Measurements from ENCODE around the gene LSS. TPM values are rescaled to one million over a fixed set of nuclear protein-coding genes. Genes with fewer than 3 reads are reported as not detected.
"Not testable (repeated sequence)": the region's sequence is repeated elsewhere in the genome, so short reads cannot be mapped to it uniquely, and the experiment has no call there.

Gene LSS
- total RNA-seq, 1 experiment from 2014 or later: 41.3 TPM

DNA sequence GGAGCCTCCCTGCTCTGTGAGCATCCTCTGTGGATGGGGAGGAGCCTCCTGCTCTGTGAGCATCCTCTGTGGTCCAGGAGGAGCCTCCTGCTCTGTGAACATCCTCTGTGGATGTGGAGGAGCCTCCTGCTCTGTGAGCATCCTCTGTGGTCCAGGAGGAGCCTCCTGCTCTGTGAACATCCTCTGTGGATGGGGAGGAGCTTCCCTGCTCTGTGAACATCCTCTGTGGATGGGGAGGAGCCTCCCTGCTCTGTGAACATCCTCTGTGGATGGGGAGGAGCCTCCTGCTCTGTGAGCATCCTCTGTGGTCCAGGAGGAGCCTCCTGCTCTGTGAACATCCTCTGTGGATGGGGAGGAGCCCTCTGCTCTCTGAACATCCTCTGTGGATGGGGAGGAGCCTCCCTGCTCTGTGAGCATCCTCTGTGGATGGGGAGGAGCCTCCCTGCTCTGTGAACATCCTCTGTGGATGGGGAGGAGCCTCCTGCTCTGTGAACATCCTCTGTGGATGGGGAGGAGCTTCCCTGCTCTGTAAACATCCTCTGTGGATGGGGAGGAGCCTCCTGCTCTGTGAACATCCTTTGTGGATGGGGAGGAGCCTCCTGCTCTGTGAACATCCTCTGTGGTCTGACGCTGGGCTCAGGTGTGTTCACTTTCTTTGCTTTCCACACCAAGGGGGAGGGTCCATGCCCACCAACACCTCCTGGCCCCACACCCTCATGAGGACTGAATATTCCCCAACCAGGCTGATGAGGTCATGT lies 58.0 kb downstream of the LSS start:
- not testable (repeated sequence) for DNase-seq; H3K27ac ChIP-seq; H3K4me3 ChIP-seq; H3K27me3 ChIP-seq; H3K4me1 ChIP-seq; H3K36me3 ChIP-seq; H3K9me3 ChIP-seq (replicated peaks)

- DNase-seq: no peak
Observed at GRCh38 chr21:46168659-46169386, 59.8 kb downstream of the LSS start.

DNA sequence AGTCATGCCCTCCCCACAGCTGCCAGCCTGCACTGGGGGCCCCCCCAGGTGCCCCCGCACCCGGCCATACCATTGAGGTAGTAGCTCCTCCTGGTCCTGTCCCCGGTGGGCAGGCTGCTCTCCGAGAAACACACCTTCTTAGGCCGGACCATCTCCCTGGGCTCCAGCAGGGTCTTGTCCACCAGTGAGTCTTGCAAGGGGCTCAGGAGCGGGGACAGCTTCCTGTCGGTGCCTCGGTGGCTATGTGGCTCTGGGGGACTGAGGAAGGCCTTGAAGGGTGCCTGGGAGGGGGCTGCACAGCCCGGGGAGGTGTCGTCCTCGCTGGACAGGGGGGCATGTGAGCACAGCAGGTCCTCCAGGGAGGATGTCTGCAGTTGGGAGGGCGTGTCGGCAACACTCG lies 60.3 kb downstream of the LSS start:
- Histone ChIP-seq H3K4me3 (no peak overlapping the region), H3K4me1 (no peaks in the 10 kb centered on the region), H3K27ac (no peak overlapping the region), H3K36me3 (peaks cover 3% of the 10 kb centered on the region; the same call in 1 of the 2 replicates), H3K27me3 (no peaks in the 10 kb centered on the region), H3K9me3 (replicated peaks) (no peaks in the 10 kb centered on the region)
- DNase-seq: no peak

More at GRCh38 chr21:46168659-46169386, 59.8 kb downstream of the LSS start:
- Histone ChIP-seq H3K9me3 (replicated peaks) (no peaks in the 10 kb centered on the region), H3K4me3 (no peak overlapping the region), H3K27me3 (no peaks in the 10 kb centered on the region), H3K4me1 (no peaks in the 10 kb centered on the region), H3K27ac (no peak overlapping the region), H3K36me3 (peaks cover 3% of the 10 kb centered on the region; the same call in 1 of the 2 replicates)

- H3K4me3 ChIP-seq: no peak overlapping the region
- H3K36me3 ChIP-seq: peaks cover 3% of the 10 kb centered on the region; the same call in 1 of the 2 replicates
- no peak for DNase-seq
- no peaks in the 10 kb centered on the region for H3K27me3 ChIP-seq
- H3K4me1 ChIP-seq: no peaks in the 10 kb centered on the region
- no peaks in the 10 kb centered on the region for H3K9me3 ChIP-seq (replicated peaks)
- no peak overlapping the region for H3K27ac ChIP-seq
Observed at GRCh38 chr21:46165098-46165497, 63.5 kb downstream of the LSS start.

DNA sequence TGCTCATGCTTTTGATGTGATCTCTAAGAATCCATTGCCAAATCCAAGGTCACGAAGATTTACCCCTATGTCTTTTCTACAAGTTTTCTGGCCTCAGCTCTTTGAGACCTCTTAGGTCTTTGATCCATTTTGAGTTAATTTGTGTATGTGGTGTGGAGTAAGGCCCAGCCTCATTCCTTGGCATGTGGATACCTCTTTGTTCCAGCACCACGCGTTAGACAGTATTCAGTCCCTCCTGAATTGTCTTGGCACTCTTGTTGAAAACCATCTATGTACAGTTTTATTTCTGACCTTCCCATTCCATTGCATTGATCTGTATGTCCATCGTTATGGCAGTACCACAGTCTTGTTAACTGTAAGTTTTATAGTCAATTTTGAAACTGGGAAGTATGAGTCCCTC lies 65.2 kb downstream of the LSS start:
- no peaks in the 10 kb centered on the region for H3K27me3 ChIP-seq
- H3K4me1 ChIP-seq: no peaks in the 10 kb centered on the region
- no peak overlapping the region for H3K4me3 ChIP-seq
- H3K9me3 ChIP-seq (replicated peaks): no peaks in the 10 kb centered on the region
- H3K27ac ChIP-seq: no peak overlapping the region
- peaks cover 3% of the 10 kb centered on the region; the same call in 1 of the 2 replicates for H3K36me3 ChIP-seq
- no peak for DNase-seq

DNA sequence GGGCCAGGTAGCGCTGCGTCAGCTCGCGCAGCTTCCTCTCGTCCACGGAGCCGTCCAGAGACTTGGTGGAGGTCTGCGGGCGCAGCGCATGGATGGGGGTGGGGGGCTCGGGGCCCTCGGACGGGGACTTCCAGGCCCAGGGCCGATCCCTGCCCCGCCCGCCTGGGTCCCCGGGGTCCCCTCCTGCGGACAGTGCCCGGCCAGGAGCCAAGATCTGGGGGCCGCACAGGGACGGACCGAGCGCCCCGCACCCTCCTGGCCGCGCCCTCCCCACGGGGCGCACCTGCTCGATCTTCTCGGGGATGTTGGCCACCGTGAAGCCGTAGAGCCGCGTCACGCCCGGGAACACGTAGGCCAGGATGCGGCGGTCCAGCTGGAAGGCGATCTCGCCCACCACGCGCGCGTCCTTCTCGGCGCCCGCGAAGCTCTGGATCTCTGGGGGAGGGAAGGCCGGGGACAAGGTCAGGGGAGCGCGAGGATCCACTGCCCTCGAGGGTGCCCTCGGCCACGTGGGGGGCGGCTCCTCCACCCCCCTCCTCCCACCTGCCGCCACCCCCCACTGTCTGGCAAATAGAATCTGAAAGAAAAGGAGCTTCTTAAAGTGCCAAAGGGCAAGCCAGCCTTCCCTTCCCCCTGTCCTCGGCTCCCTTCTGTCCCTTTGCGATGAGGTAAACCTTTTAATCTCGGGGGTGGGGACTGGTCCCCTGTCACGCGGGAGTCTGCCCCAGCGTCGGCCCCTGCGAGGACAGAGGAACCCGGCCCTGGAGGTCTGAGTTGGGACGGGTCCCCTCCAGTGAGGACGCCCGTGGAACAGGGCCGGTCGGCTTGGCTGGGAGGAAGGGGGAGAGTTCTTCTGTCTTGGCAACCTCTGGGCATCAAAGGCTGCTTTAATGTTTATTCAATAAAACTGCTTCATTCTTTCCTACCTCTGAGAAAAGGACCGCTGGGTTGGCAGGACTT lies 66.7 kb downstream of the LSS start:
- H3K4me1 ChIP-seq: no peaks in the 10 kb centered on the region
- H3K27ac ChIP-seq: no peak overlapping the region
- H3K4me3 ChIP-seq: no peak overlapping the region
- no peaks in the 10 kb centered on the region for H3K27me3 ChIP-seq
- DNase-seq: no peak
- H3K36me3 ChIP-seq: peaks cover 3% of the 10 kb centered on the region; the same call in 1 of the 2 replicates
- H3K9me3 ChIP-seq (replicated peaks): no peaks in the 10 kb centered on the region

GRCh38 chr21:46160907-46161632 lies 67.5 kb downstream of the LSS start:
- Histone ChIP-seq H3K27me3 (no peaks in the 10 kb centered on the region), H3K4me3 (no peak overlapping the region), H3K36me3 (peaks cover 3% of the 10 kb centered on the region; the same call in 1 of the 2 replicates), H3K27ac (no peak overlapping the region), H3K9me3 (replicated peaks) (no peaks in the 10 kb centered on the region), H3K4me1 (no peaks in the 10 kb centered on the region)
- DNase-seq: no peak

DNA sequence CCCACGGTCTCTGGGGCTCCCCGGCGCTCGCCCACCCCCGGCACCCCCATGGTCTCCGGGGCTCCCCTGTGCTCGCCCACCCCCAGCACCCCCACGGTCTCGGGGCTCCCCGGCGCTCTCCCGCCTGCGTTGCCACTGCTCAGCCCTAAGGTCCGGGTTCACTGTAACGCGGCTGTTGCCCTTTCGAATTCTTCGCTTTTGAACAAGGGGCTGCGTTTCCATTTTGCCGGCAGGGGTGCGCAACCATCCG lies 68.0 kb downstream of the LSS start:
- no peaks in the 10 kb centered on the region for H3K4me1 ChIP-seq
- H3K27ac ChIP-seq: no peak overlapping the region
- no peak overlapping the region for H3K4me3 ChIP-seq
- DNase-seq: no peak
- H3K36me3 ChIP-seq: peaks cover 3% of the 10 kb centered on the region; the same call in 1 of the 2 replicates
- no peaks in the 10 kb centered on the region for H3K9me3 ChIP-seq (replicated peaks)
- H3K27me3 ChIP-seq: no peaks in the 10 kb centered on the region

- Histone ChIP-seq H3K9me3 (replicated peaks) (no peaks in the 10 kb centered on the region), H3K27me3 (no peaks in the 10 kb centered on the region), H3K36me3 (peaks cover 3% of the 10 kb centered on the region; the same call in 1 of the 2 replicates), H3K27ac (no peak overlapping the region), H3K4me3 (no peak overlapping the region), H3K4me1 (no peaks in the 10 kb centered on the region)
- DNase-seq: no peak
Observed at GRCh38 chr21:46159841-46160656, 68.5 kb downstream of the LSS start.

DNA sequence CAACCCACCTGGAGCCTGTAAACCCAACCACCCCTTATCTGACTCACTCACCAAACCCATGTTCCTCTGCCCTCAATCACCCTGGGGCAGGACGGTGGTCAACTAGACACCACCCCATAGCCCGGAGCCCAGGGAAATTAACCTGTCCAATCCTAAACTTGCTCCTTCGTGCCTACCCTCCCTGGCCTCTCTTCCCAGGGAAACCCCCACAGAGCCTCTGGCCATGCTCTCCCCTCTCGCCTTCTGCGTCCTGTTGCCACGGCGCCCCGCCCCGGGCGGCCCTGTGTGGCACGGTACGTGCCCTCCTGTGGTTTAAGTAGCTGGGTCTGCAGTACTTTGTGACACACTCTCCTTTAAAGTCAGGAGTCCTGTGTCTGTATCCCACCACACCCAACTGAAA lies 69.2 kb downstream of the LSS start:
- DNase-seq: no peak
- Histone ChIP-seq H3K4me1 (no peaks in the 10 kb centered on the region), H3K4me3 (no peak overlapping the region), H3K27me3 (no peaks in the 10 kb centered on the region), H3K27ac (no peak overlapping the region), H3K9me3 (replicated peaks) (no peaks in the 10 kb centered on the region), H3K36me3 (peaks cover 3% of the 10 kb centered on the region; the same call in 1 of the 2 replicates)

GRCh38 chr21:46158666-46159300 lies 69.8 kb downstream of the LSS start:
- H3K4me3 ChIP-seq: no peak overlapping the region
- H3K9me3 ChIP-seq (replicated peaks): no peaks in the 10 kb centered on the region
- no peaks in the 10 kb centered on the region for H3K36me3 ChIP-seq
- no peak overlapping the region for H3K27ac ChIP-seq
- H3K4me1 ChIP-seq: no peaks in the 10 kb centered on the region; the same call in 1 of the 2 replicates
- DNase-seq: no peak
- no peaks in the 10 kb centered on the region for H3K27me3 ChIP-seq

DNA sequence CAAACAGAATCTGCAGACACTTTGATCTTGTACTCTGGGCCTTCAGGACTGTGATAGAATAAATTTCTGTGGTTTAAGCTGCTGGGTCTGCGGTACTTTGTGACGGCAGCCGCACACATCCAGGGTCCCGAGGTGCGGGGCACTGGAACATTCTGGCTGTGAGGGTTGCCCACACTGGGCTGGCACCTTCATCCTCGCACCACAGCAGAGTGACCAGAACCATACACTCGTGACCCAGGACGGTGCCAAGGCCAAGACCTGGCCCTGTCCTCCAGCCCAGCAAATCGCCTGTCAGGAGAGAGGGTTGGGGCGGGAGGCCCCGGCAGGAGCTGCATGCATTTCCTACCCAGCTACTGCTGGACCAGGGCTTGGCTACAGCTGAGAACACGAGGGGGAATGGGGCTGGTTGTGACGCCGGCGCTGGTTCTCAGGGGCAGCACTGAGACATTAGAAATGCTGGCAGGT lies 70.6 kb downstream of the LSS start:
- no peak overlapping the region for H3K4me3 ChIP-seq
- DNase-seq: no peak
- H3K9me3 ChIP-seq (replicated peaks): no peaks in the 10 kb centered on the region
- no peaks in the 10 kb centered on the region for H3K36me3 ChIP-seq
- H3K4me1 ChIP-seq: no peaks in the 10 kb centered on the region; the same call in 1 of the 2 replicates
- H3K27ac ChIP-seq: no peak overlapping the region
- H3K27me3 ChIP-seq: no peaks in the 10 kb centered on the region

DNA sequence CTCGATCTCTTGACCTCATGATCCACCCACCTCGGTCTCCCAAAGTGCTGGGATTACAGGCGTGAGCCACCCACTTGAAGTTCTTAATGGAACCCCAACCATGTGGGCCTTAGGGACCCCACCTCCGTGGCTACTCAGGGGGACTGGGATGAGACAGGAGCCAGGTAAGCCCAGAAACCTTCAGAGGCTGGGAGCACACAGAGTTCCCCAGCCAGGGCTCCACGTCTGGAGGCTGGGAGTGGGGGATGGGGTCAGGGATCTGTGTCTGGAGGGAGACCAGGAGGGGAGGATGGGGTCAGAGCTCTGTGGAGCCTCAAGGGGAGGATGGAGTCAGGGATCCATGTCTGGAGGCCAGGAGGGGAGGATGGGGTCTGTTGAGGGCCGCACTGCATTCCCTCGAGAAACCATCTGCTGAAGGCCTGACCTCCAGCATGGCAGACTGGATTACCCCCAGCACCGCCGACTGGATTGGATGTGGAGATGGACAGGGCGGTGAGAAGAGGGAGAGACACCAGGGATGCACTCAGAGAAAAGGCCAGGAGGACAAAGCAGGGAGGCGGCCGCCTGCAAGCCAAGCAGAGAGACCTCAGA lies 71.1 kb downstream of the LSS start:
- H3K27ac ChIP-seq: no peak overlapping the region
- DNase-seq: no peak

More for the DNA sequence above, 71.1 kb downstream of the LSS start:
- H3K4me3 ChIP-seq: no peak overlapping the region
- no peaks in the 10 kb centered on the region for H3K27me3 ChIP-seq
- H3K4me1 ChIP-seq: no peaks in the 10 kb centered on the region; the same call in 1 of the 2 replicates
- no peaks in the 10 kb centered on the region for H3K36me3 ChIP-seq
- no peaks in the 10 kb centered on the region for H3K9me3 ChIP-seq (replicated peaks)
